ENCODE data around the gene CATSPER1.
"Not testable (repeated sequence)": the region's sequence is repeated elsewhere in the genome, so short reads cannot be mapped to it uniquely, and the experiment has no call there.

CATSPER1 gene

DNA sequence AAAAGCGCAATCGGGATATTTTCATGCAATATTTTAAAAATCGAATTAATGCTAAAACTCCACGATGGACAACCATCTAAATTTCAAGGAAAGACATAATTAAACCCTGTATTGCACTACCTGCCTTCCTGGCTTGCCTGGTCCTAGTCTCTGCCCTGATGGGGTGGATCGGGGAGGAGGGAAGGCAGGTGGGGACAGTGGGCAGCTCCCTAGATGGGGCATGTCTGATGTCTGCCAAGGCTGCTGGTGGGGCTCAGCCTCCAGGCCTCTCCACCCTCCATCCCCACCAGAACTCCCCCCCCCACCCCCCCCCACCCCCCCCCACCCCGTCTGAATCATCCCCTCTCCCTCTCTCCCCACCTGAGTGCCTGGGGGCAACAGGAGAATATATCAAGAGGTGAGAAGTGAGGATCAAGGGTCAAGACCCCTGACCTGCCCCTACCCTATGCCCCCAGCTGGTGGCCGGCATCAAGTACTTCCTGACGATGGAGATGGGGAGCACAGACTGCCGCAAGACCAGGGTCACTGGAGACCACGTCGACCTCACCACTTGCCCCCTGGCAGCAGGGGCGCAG lies 13.8 kb downstream of the CATSPER1 start:
- peaks cover 0 to 36% (median 17%) of the 10 kb centered on the region in 5 donors for H3K4me1 ChIP-seq (ENCODE audit: control insufficient read depth in 5 of 5, insufficient read depth in 5 of 5, low read length in 5 of 5)
- no peak overlapping the region for H3K4me3 ChIP-seq (ENCODE audit: low read depth in 1 of 5, low read length in 5 of 5)
- H3K9me3 ChIP-seq (ENCODE audit: control insufficient read depth in 5 of 5, low read length in 5 of 5) = no peaks in the 10 kb centered on the region
- no peaks in the 10 kb centered on the region for H3K36me3 ChIP-seq (ENCODE audit: control insufficient read depth in 5 of 5, insufficient read depth in 5 of 5, low read length in 5 of 5)
- no peak overlapping the region for H3K27ac ChIP-seq (ENCODE audit: low read depth, low read length)
- H3K9ac ChIP-seq (ENCODE audit: low read length in 5 of 5) = no peak overlapping the region
- peaks cover 9 to 28% (median 23%) of the 10 kb centered on the region in 5 donors for H3K27me3 ChIP-seq (ENCODE audit: control insufficient read depth in 5 of 5, insufficient read depth in 4 of 5, low read length in 5 of 5)

DNA sequence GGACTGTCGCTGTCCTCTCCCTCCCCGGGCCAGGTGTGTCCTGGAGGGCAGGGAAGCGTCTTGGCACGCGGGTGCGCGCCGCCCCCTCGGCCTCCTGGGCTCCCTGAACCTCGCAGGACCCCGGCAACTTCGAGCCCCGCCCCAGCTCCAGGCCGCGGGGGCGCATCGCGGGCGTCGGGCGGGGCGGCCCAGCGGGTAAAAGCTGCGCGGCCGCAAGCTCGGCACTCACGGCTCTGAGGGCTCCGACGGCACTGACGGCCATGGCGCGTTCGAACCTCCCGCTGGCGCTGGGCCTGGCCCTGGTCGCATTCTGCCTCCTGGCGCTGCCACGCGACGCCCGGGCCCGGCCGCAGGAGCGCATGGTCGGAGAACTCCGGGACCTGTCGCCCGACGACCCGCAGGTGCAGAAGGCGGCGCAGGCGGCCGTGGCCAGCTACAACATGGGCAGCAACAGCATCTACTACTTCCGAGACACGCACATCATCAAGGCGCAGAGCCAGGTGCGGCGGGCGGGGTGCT lies 14.4 kb downstream of the CATSPER1 start, which contains the start of gene CST6:
Gene CST6, plus strand, starts transcription at position 224 of the 519 bp plus-strand sequence. Its CDS starts 37 bp downstream, at position 261.
- H3K4me3 ChIP-seq (ENCODE audit: low read depth in 1 of 5, low read length in 5 of 5) = no peak within 1 kb of the TSS
- H3K9ac ChIP-seq (ENCODE audit: low read length in 5 of 5) = no peak within 1 kb of the TSS
- no peak within 1 kb of the TSS for H3K27ac ChIP-seq (ENCODE audit: low read depth, low read length)
- H3K4me1 ChIP-seq (ENCODE audit: control insufficient read depth in 5 of 5, insufficient read depth in 5 of 5, low read length in 5 of 5) = peaks cover 0 to 36% (median 17%) of the 10 kb centered on the region in 5 donors
- H3K36me3 ChIP-seq (ENCODE audit: control insufficient read depth in 5 of 5, insufficient read depth in 5 of 5, low read length in 5 of 5) = no peaks in the 10 kb centered on the region
- H3K27me3 ChIP-seq (ENCODE audit: control insufficient read depth in 5 of 5, insufficient read depth in 4 of 5, low read length in 5 of 5) = peaks cover 9 to 28% (median 23%) of the 10 kb centered on the region in 5 donors
- no peaks in the 10 kb centered on the region for H3K9me3 ChIP-seq (ENCODE audit: control insufficient read depth in 5 of 5, low read length in 5 of 5)

- H3K4me3 ChIP-seq (ENCODE audit: low read depth in 1 of 5, low read length in 5 of 5) = no peak overlapping the region
- H3K9ac ChIP-seq (ENCODE audit: low read length in 5 of 5) = no peak overlapping the region
- H3K27ac ChIP-seq (ENCODE audit: low read depth, low read length) = no peak overlapping the region
- peaks cover 9 to 28% (median 23%) of the 10 kb centered on the region in 5 donors for H3K27me3 ChIP-seq (ENCODE audit: control insufficient read depth in 5 of 5, insufficient read depth in 4 of 5, low read length in 5 of 5)
- peaks cover 0 to 33% (median 17%) of the 10 kb centered on the region in 5 donors for H3K4me1 ChIP-seq (ENCODE audit: control insufficient read depth in 5 of 5, insufficient read depth in 5 of 5, low read length in 5 of 5)
- no peaks in the 10 kb centered on the region for H3K9me3 ChIP-seq (ENCODE audit: control insufficient read depth in 5 of 5, low read length in 5 of 5)
- H3K36me3 ChIP-seq (ENCODE audit: control insufficient read depth in 5 of 5, insufficient read depth in 5 of 5, low read length in 5 of 5) = peaks cover 0 to under 1% (median 0%) of the 10 kb centered on the region in 5 donors
Observed at GRCh38 chr11:66011239-66011784, 15.0 kb downstream of the CATSPER1 start.

DNA sequence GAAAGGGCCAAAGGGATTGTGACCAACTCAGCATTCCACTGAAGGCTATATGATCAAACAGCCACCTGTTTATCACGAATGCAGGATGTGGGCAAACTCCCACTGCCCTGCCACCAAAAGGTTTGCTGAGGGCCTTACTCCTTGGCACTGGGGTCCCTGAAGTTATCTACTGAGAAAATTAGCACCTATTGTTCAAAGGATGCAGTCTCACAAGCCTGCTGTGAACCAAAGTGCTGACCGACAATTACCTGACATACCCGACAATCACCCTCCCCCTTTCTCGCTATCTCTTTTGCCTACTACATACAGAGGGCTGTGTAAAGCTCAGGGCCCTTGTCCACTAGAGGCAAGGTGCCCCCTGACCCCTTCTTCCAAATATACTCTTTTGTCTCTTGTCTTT lies 16.2 kb downstream of the CATSPER1 start:
- H3K36me3 ChIP-seq (ENCODE audit: control insufficient read depth in 5 of 5, insufficient read depth in 5 of 5, low read length in 5 of 5); H3K27ac ChIP-seq (ENCODE audit: low read depth, low read length); H3K4me3 ChIP-seq (ENCODE audit: low read depth in 1 of 5, low read length in 5 of 5); H3K9ac ChIP-seq (ENCODE audit: low read length in 5 of 5); H3K9me3 ChIP-seq (ENCODE audit: control insufficient read depth in 5 of 5, low read length in 5 of 5): not testable (repeated sequence)
- peaks cover 0 to 20% (median 15%) of the 10 kb centered on the region in 5 donors for H3K4me1 ChIP-seq (ENCODE audit: control insufficient read depth in 5 of 5, insufficient read depth in 5 of 5, low read length in 5 of 5)
- peaks cover 9 to 28% (median 23%) of the 10 kb centered on the region in 5 donors for H3K27me3 ChIP-seq (ENCODE audit: control insufficient read depth in 5 of 5, insufficient read depth in 4 of 5, low read length in 5 of 5)

GRCh38 chr11:66008468-66009101 lies 17.7 kb downstream of the CATSPER1 start:
- Histone ChIP-seq H3K36me3 (ENCODE audit: control insufficient read depth in 5 of 5, insufficient read depth in 5 of 5, low read length in 5 of 5) (peaks cover 0 to 17% (median 14%) of the 10 kb centered on the region in 5 donors), H3K9ac (ENCODE audit: low read length in 5 of 5) (no peak overlapping the region), H3K4me3 (ENCODE audit: low read depth in 1 of 5, low read length in 5 of 5) (no peak overlapping the region), H3K27ac (ENCODE audit: low read depth, low read length) (no peak overlapping the region), H3K9me3 (ENCODE audit: control insufficient read depth in 5 of 5, low read length in 5 of 5) (no peaks in the 10 kb centered on the region), H3K4me1 (ENCODE audit: control insufficient read depth in 5 of 5, insufficient read depth in 5 of 5, low read length in 5 of 5) (peaks cover 0 to 18% (median 13%) of the 10 kb centered on the region in 5 donors), H3K27me3 (ENCODE audit: control insufficient read depth in 5 of 5, insufficient read depth in 4 of 5, low read length in 5 of 5) (peaks cover 9 to 25% (median 22%) of the 10 kb centered on the region in 5 donors)

- no peak overlapping the region for H3K27ac ChIP-seq (ENCODE audit: low read depth, low read length)
- H3K9ac ChIP-seq (ENCODE audit: low read length in 5 of 5) = no peak overlapping the region
Observed at GRCh38 chr11:66008095-66008467, 18.2 kb downstream of the CATSPER1 start.

DNA sequence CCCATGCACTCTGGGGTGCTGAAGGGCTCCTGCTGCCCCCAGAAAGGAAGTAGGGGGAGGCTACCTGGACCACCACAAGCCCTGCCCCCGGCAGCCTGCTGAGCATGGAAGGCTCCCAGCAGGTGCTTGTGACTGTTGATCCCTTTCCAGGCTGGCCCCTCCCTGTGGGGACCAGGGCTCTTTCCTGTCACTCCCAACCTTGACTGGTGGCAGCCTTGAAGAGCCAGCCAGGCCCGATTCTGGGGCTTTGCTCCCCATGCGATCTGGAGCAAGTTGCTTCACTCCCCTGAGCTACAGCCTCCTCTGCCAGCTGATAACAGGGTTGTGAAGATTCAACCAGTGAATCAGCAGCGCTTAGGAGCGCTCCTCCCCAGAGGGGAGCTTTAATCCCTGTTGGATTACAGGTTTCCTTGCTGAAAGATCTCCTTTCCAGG lies 19.1 kb downstream of the CATSPER1 start:
- Histone ChIP-seq H3K27ac (ENCODE audit: low read depth, low read length) (no peak overlapping the region), H3K9me3 (ENCODE audit: control insufficient read depth in 5 of 5, low read length in 5 of 5) (no peaks in the 10 kb centered on the region)

More at GRCh38 chr11:66008095-66008467, 18.2 kb downstream of the CATSPER1 start:
- Histone ChIP-seq H3K36me3 (ENCODE audit: control insufficient read depth in 5 of 5, insufficient read depth in 5 of 5, low read length in 5 of 5) (peaks cover 0 to 17% (median 14%) of the 10 kb centered on the region in 5 donors), H3K4me3 (ENCODE audit: low read depth in 1 of 5, low read length in 5 of 5) (no peak overlapping the region), H3K27me3 (ENCODE audit: control insufficient read depth in 5 of 5, insufficient read depth in 4 of 5, low read length in 5 of 5) (peaks cover 9 to 20% (median 17%) of the 10 kb centered on the region in 5 donors), H3K4me1 (ENCODE audit: control insufficient read depth in 5 of 5, insufficient read depth in 5 of 5, low read length in 5 of 5) (peaks cover 0 to 19% (median 14%) of the 10 kb centered on the region in 5 donors), H3K9me3 (ENCODE audit: control insufficient read depth in 5 of 5, low read length in 5 of 5) (no peaks in the 10 kb centered on the region)

DNA sequence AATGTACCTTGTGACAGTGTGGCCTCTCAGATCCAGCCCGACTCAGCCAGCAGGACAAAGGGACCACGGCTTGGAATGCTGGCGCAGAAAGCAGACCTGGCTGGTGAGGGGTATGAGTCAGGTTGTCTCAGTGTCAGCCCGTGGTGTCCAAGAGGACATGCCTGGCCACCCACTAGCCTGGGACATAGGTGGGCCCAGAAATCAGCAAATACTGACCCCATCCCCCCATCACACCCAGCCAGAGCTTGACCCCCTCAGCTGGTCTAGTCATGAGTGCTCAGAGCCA lies 19.4 kb downstream of the CATSPER1 start:
- H3K36me3 ChIP-seq (ENCODE audit: control insufficient read depth in 5 of 5, insufficient read depth in 5 of 5, low read length in 5 of 5) = peaks cover 0 to 17% (median 14%) of the 10 kb centered on the region in 5 donors
- H3K4me1 ChIP-seq (ENCODE audit: control insufficient read depth in 5 of 5, insufficient read depth in 5 of 5, low read length in 5 of 5) = peaks cover 2 to 15% (median 13%) of the 10 kb centered on the region in 5 donors
- no peaks in the 10 kb centered on the region for H3K9me3 ChIP-seq (ENCODE audit: control insufficient read depth in 5 of 5, low read length in 5 of 5)
- no peak overlapping the region for H3K27ac ChIP-seq (ENCODE audit: low read depth, low read length)
- no peak overlapping the region for H3K9ac ChIP-seq (ENCODE audit: low read length in 5 of 5)
- peaks cover 4 to 9% (median 7%) of the 10 kb centered on the region in 5 donors for H3K27me3 ChIP-seq (ENCODE audit: control insufficient read depth in 5 of 5, insufficient read depth in 4 of 5, low read length in 5 of 5)
- no peak overlapping the region for H3K4me3 ChIP-seq (ENCODE audit: low read depth in 1 of 5, low read length in 5 of 5)

More for the DNA sequence above, 19.1 kb downstream of the CATSPER1 start:
- H3K27me3 ChIP-seq (ENCODE audit: control insufficient read depth in 5 of 5, insufficient read depth in 4 of 5, low read length in 5 of 5) = peaks cover 7 to 13% (median 10%) of the 10 kb centered on the region in 5 donors
- H3K9ac ChIP-seq (ENCODE audit: low read length in 5 of 5) = peak overlapping the region in 1 of 5 donors; percentile 19
- peaks cover 0 to 19% (median 17%) of the 10 kb centered on the region in 5 donors for H3K4me1 ChIP-seq (ENCODE audit: control insufficient read depth in 5 of 5, insufficient read depth in 5 of 5, low read length in 5 of 5)
- peaks cover 0 to 17% (median 14%) of the 10 kb centered on the region in 5 donors for H3K36me3 ChIP-seq (ENCODE audit: control insufficient read depth in 5 of 5, insufficient read depth in 5 of 5, low read length in 5 of 5)
- no peak overlapping the region for H3K4me3 ChIP-seq (ENCODE audit: low read depth in 1 of 5, low read length in 5 of 5)

DNA sequence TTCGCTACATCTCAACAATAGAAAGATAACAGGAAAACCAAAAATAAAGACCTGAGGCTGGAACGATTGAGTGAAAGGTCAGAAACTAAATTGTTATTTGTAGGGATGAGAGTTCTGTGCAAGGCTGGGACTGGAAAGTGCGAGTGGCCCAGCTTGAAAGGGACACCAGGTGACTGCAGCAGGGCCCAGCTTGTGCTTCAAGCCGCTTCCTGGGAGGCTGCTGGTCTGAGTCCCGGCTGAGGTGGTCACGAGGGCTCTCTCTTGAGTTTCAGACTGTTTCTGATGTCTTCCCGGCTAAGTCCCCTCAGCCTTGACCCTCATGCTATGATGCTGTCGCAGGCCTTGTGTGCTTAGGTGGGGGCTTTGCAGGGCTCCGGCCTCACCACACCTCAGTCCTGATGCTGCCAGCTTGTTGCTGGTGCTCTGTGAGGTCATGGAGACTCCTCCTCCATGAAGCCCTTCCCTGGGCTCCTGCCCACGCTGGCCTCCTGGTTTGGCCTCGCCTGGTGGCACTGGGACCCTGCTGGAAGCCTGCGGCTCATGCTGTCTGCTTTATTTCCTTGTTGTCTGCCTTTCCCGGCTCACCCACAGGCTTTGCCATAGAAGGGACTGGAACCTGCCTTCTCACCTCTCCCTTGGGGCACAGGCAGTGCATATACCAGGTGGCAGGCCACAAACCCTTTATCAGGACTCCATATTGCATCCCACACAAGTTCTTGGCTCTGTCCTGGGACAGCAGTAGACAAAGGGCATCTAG lies 20.0 kb downstream of the CATSPER1 start:
- peaks cover 0 to 4% (median 2%) of the 10 kb centered on the region in 5 donors for H3K27me3 ChIP-seq (ENCODE audit: control insufficient read depth in 5 of 5, insufficient read depth in 4 of 5, low read length in 5 of 5)
- peaks cover 2 to 16% (median 12%) of the 10 kb centered on the region in 5 donors for H3K4me1 ChIP-seq (ENCODE audit: control insufficient read depth in 5 of 5, insufficient read depth in 5 of 5, low read length in 5 of 5)
- H3K36me3 ChIP-seq (ENCODE audit: control insufficient read depth in 5 of 5, insufficient read depth in 5 of 5, low read length in 5 of 5) = peaks cover 0 to 17% (median 14%) of the 10 kb centered on the region in 5 donors
- H3K9ac ChIP-seq (ENCODE audit: low read length in 5 of 5) = no peak overlapping the region
- H3K27ac ChIP-seq (ENCODE audit: low read depth, low read length) = no peak overlapping the region
- no peak overlapping the region for H3K4me3 ChIP-seq (ENCODE audit: low read depth in 1 of 5, low read length in 5 of 5)
- H3K9me3 ChIP-seq (ENCODE audit: control insufficient read depth in 5 of 5, low read length in 5 of 5) = no peaks in the 10 kb centered on the region
